ENCODE data around the gene RUFY3.
A peak's percentile ranks its signal among the peaks of the same experiment; 100 is the strongest.

The RUFY3 gene

GRCh38 chr4:70841211-70841610, 119.4 kb downstream of the RUFY3 start:
- DNase-seq: no peak
- Mint-ChIP-seq H3K9me3 (no peaks in the 10 kb centered on the region), H3K27me3 (ENCODE audit: low read depth, poor library complexity) (no peaks in the 10 kb centered on the region), H3K4me3 (no peak overlapping the region), H3K27ac (peak overlapping the region; percentile 29), H3K4me1 (peaks cover 13% of the 10 kb centered on the region), H3K36me3 (ENCODE audit: low read depth) (peaks cover 9% of the 10 kb centered on the region)
- TF ChIP-seq, protein P1, sequence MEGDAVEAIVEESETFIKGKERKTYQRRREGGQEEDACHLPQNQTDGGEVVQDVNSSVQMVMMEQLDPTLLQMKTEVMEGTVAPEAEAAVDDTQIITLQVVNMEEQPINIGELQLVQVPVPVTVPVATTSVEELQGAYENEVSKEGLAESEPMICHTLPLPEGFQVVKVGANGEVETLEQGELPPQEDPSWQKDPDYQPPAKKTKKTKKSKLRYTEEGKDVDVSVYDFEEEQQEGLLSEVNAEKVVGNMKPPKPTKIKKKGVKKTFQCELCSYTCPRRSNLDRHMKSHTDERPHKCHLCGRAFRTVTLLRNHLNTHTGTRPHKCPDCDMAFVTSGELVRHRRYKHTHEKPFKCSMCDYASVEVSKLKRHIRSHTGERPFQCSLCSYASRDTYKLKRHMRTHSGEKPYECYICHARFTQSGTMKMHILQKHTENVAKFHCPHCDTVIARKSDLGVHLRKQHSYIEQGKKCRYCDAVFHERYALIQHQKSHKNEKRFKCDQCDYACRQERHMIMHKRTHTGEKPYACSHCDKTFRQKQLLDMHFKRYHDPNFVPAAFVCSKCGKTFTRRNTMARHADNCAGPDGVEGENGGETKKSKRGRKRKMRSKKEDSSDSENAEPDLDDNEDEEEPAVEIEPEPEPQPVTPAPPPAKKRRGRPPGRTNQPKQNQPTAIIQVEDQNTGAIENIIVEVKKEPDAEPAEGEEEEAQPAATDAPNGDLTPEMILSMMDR (IDR thresholded peaks at IDR 0.05): no peak

DNA sequence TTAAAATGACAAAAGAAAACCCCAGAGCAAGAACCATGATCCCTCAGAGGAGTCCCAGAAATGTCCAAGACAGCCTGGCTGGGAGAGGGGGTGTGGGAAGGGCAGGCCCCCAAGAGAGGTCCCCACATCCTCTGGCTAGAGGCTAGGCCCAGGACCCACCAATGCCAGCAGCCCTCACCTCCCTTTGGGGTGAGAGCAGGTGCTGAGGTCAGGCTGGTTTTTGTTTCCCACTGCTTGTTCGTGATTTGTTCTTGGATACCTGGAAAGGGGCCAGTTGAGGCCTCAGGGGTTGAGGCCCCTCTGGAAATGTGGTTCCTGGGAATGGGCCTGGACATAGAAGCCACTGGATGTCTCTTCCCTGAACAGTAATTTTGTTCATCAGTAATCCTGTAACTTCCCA, 120.2 kb downstream of the RUFY3 start:
- Mint-ChIP-seq H3K27me3 (ENCODE audit: low read depth, poor library complexity) (no peaks in the 10 kb centered on the region), H3K27ac (peak overlapping the region; percentile 29), H3K4me3 (no peak overlapping the region), H3K36me3 (ENCODE audit: low read depth) (peaks cover 2% of the 10 kb centered on the region), H3K4me1 (peaks cover 7% of the 10 kb centered on the region), H3K9me3 (no peaks in the 10 kb centered on the region)
- DNase-seq: no peak
- TF ChIP-seq, protein P1 (IDR thresholded peaks at IDR 0.05): no peak

DNA sequence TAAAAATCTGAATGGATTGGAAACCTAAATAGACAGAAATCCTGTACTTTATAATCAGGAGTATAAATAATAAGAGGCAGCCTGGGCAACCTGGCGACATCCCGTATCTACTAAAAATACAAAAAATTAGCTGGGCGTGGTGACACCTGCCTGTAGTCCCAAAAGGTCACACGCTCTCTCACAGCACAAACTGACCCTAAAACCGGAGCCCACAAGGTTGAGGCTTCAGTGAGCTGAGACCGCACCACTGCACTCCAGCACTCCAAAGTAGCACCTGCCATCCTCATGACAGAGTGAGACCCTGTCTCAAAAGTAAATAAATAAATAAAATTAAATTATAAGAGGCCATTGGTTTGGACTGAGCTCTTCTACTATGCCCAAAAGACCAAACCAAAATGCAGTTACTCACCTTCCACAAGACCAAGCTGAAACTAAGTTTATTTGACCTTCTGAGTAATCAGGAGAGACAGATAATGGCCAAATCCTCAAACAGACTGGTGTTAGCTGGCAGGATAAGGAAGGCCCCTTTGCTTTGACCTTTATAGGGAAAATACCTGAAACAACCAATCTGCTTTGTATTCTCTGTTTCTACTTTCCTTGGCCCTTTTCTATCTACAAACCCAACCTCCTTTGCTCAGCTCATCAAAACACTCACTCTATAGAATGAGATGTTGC, 121.1 kb downstream of the RUFY3 start:
- H3K27ac Mint-ChIP-seq: peak overlapping the region; percentile 56
- H3K4me1 Mint-ChIP-seq: peaks cover 5% of the 10 kb centered on the region
- no peak for DNase-seq
- H3K4me3 Mint-ChIP-seq: no peak overlapping the region
- no peaks in the 10 kb centered on the region for H3K9me3 Mint-ChIP-seq
- no peaks in the 10 kb centered on the region for H3K27me3 Mint-ChIP-seq (ENCODE audit: low read depth, poor library complexity)
- TF ChIP-seq, protein P1 (IDR thresholded peaks at IDR 0.05): no peak
- H3K36me3 Mint-ChIP-seq (ENCODE audit: low read depth): no peaks in the 10 kb centered on the region

DNA sequence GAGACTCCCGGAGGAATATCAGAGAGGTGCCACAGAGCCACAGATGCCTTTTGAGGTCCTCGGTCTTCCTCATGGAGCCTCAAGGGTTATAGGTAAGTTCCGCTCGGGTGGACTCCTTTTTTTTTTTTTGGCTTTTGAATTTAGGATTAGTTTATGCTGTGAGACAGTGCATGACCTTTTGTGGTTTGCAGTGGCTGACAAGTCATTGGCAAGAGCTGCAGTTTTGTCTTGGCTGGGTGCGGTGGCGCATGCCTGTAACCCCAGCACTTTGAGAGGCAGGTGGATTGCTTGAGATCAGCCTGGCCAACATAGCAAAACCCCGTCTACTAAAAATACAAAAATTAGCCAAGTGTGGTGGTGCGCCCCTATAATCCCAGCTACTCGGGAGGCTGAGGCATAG, 122.4 kb downstream of the RUFY3 start:
- no peaks in the 10 kb centered on the region for H3K4me1 Mint-ChIP-seq
- H3K27me3 Mint-ChIP-seq (ENCODE audit: low read depth, poor library complexity): no peaks in the 10 kb centered on the region
- no peaks in the 10 kb centered on the region for H3K36me3 Mint-ChIP-seq (ENCODE audit: low read depth)
- no peak for DNase-seq
- H3K27ac Mint-ChIP-seq: no peak overlapping the region
- H3K9me3 Mint-ChIP-seq: no peaks in the 10 kb centered on the region
- H3K4me3 Mint-ChIP-seq: no peak overlapping the region
- TF ChIP-seq, protein P1 (IDR thresholded peaks at IDR 0.05): no peak

GRCh38 chr4:70849291-70849690, 127.5 kb downstream of the RUFY3 start:
- Mint-ChIP-seq H3K27ac (no peak overlapping the region), H3K4me3 (no peak overlapping the region), H3K9me3 (no peaks in the 10 kb centered on the region), H3K27me3 (ENCODE audit: low read depth, poor library complexity) (no peaks in the 10 kb centered on the region), H3K4me1 (no peaks in the 10 kb centered on the region), H3K36me3 (ENCODE audit: low read depth) (no peaks in the 10 kb centered on the region)
- DNase-seq: no peak
- TF ChIP-seq, protein P1 (IDR thresholded peaks at IDR 0.05): no peak

GRCh38 chr4:70855464-70855863, 133.7 kb downstream of the RUFY3 start:
- Mint-ChIP-seq H3K36me3 (ENCODE audit: low read depth) (no peaks in the 10 kb centered on the region), H3K4me3 (no peak overlapping the region), H3K27ac (no peak overlapping the region), H3K4me1 (no peaks in the 10 kb centered on the region), H3K9me3 (no peaks in the 10 kb centered on the region), H3K27me3 (ENCODE audit: low read depth, poor library complexity) (no peaks in the 10 kb centered on the region)
- TF ChIP-seq, protein P1 (IDR thresholded peaks at IDR 0.05): no peak
- DNase-seq: no peak

All from nephron progenitor cell (in vitro differentiated cells).